Stimulated activated CD4-positive, alpha-beta T cell treated with anti-CD3 and anti-CD28 coated beads, Interleukin-1b, Interleukin-23, amount 100 ng/mL, for 4 hours (primary cell): ENCODE results near the gene YJU2.
"Not testable (repeated sequence)": the region's sequence is repeated elsewhere in the genome, so short reads cannot be mapped to it uniquely, and the experiment has no call there.

ENCODE experiments used
- DNase-seq, 2 donors: peaks; one replicate each; pipeline ENCODE4 v3.0.0-alpha.2; 2020; ENCODE audit warnings: low read depth in 2 of 2

The YJU2 gene

DNA sequence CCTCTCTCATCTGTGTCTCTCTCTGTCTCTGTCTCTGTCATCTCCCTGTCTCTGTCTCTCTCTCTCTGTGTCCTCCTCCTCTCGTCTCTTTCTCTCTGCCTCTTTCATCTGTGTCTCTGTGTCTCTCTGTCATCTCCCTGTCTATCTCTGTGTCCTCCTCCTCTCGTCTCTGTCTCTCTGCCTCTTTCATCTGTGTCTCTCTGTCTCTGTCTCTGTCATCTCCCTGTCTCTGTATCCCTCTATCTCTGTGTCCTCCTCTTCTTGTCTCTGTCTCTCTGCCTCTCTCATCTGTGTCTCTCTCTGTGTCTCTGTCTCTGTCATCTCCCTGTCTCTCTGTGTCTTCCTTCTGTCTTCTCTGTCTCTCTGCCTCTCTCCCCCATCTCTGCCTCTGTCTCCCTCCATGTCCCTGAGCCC, 18.1 kb upstream of the YJU2 start:
- DNase-seq: no peak

DNA sequence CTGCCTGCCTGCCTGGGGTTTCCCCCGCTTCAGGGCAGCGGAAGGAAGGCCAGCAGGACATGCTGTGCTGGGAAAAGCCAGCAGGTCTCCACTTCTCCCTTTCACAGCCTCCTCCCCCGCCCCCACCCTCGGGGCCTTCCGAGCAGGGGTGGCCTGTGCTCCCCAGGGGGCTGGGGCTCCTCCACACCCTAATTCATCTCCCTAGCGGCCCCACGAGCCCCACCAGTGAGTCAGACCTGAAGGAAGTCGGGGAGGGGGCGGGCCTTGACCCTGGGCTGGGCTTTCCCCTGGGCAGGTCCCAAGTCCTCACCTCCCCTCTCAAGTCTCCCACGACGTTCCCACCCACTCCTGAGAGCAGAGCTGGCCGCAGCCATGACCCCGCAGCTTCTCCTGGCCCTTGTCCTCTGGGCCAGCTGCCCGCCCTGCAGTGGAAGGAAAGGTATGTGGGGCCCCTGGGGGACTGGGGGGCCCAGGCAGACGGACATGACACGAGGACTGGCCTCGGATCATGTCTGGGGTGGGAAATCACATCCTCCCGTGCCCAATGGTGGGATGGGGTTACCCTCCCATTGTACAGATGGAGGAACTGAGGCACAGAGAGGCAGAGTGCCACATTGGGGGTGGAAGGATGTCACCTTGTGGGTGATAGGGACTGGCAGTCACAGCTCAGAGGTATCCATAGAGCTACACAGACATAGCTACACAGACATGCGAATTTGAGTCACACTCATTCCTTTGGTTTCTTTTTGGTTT, 17.5 kb upstream of the YJU2 start, which contains the start of gene EBI3:
Gene EBI3, plus strand, starts transcription at position 345 of the 753 bp plus-strand sequence. Its CDS starts 28 bp downstream, at position 373.
- peak in 1 of 2 donors; percentile 60 for DNase-seq

DNA sequence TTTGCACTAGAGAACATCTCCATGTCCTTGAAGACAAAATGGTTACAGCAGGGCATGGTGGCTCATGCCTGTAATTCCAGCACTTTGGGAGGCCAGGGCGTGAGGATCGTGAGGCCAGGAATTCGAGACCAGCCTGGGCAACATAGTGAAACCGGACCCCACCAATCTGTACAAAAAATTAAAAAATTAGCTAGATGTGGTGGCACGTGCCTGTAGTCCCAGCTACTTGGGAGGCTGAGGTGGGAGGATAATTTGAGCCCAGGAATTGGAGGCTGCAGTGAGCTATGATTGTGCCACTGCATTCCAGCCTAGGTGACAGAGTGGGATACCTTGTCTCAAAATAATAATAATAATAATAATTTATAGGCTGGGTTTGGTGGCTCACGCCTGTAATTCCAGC, 16.6 kb upstream of the YJU2 start:
- DNase-seq: not testable (repeated sequence)

DNA sequence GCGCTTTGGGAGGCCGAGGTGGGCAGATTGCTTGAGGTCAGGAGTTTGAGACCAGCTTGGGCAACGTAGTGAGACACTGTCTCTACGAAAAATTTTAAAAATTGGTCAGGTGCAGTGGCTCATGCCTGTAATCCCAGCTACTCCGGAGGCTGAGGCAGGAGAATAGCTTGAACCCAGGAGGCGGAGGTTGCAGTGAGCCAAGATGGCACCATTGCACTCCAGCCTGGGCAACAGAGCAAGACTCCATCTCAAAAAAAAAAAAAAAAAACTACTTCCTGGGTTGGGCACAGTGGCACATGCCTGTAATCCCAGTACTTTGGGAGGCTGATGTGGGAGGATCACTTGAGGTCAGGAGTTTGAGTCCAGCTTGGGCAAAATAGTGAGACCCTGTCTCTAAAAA, 15.4 kb upstream of the YJU2 start:
- DNase-seq: not testable (repeated sequence)

DNA sequence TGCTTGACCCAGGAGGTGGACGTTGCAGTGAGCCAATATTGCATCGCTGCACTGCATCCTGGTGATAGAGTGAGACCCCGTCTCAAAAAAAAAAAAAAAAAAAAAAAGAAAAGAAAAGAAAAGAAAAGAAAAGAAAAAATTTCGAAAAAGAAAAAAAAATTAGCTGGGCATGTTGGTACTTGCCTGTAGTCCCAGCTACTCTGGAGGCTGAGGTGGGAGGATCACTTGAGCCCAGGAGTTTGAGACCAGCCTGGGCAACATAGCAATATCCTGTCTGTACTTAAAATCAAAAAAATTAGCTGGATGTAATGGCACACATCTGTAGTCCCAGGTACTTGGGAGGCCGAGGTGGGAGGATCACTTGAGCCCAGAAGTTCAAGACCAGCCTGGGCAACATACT, 14.7 kb upstream of the YJU2 start:
- DNase-seq: not testable (repeated sequence)

DNA sequence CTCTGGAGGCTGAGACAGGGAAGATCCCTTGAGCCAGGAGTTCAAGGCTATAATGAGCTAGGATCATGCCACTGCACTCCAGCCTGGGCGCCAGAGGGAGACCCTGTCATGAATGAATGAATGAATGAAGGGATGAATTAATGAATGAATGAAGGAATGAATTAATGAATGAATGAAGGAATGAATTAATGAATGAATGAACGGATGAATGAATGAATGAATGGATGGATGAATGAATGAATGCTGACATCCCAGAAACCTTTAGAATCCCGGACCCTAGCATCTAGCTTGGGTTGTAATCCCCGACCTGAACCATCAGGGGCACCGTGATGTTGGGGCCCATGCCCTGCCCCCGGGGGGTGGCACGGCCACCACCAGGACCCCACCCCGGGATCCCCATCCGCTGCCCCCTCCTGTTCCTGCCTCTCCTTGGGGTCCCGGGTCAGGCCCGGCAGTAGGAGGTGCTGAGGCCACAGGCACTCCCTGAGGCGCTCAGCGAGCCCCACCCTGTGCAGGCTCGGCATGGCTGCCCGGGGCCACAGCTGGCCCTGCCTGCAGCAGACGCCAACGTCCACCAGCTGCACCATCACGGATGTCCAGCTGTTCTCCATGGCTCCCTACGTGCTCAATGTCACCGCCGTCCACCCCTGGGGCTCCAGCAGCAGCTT, 14.1 kb upstream of the YJU2 start:
- DNase-seq: no peak

DNA sequence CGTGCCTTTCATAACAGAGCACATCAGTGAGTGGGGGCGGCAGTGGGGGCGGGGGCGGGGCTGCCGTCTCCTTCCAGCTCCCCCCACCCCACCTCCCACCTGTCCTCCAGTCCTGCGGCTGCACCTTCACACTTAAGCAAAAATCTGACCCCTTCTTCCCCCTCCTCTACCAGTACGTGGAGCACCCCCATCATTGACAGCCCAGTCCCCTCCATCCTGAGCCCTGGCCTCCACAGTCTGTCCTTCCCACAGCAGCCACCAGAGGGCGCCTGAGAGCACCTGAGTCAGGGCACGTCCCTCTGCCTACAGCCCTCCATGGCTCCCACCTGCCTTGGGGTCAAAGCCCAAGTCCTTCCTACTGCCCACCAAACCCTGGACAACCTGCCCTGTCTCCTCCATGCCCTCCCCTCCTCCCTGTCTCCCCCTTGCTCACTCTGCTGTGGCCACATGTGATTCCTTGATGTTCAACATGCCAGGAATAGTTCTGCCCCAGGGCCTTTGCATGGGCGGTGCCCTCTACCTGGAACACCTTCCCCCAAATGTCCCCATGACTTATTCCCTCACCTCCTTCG, 13.5 kb upstream of the YJU2 start:
- peak; percentile 67 for DNase-seq

DNA sequence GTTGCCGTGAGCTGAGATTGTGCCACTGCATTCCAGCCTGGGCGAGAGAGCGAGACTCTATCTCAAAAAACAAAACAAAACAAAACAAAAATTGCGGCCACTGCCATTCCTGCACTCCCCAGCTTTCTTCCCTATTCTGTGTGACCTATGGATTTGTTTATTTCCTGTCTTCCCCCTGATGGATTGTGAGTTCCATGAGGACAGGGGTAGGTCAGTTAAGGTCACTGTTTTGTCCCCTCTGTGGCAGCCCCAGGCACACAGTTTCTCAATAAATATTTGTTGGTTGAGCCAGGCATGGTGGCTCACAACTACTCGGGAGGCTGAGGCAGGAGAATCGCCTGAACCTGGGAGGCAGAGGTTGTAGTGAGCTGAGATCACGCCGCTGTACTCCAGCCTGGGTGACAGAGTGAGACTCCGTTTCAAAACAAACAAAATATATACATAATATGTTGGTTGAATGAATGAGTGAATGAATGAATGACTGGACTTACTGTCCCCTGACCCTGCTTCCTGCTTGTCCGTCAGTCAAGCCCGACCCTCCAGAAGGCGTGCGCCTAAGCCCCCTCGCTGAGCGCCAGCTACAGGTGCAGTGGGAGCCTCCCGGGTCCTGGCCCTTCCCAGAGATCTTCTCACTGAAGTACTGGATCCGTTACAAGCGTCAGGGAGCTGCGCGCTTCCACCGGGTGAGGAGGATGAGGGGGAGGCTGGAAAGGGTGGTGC, 12.6 kb upstream of the YJU2 start:
- no peak for DNase-seq

DNA sequence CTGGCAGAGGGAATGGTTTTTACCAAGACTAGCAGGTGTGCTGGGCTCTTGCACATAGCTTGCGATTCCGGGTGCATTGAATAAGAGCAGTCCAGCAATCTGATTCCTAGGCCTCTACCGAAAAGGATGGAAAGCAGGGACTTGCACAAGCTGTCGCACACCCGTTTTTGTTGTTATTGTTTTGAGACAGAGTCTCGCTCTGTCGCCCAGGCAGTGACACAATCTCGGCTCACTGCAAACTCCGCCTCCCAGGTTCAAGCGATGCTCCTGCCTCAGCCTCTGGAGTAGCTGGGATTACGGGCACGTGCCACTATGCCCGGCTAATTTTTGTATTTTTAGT, 12.0 kb upstream of the YJU2 start:
- no peak for DNase-seq

DNA sequence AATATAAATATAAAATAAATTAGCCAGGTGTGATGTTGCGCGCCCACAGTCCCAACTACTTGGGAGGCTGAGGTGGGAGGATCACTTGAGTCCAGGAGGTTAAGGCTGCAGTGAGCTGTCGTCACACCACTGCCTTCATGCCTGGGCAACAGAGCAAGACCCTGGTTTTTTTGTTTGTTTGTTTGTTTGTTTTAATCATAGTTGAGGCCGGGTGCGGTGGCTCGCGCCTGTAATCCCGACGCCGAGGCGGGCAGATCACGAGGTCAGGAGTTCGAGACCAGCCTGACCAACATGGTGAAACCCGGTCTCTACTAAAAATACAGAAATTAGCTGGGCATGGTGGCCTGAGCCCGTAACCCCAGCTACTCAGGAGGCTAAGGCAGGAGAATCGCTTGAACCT, 9.4 kb upstream of the YJU2 start:
- not testable (repeated sequence) for DNase-seq

DNA sequence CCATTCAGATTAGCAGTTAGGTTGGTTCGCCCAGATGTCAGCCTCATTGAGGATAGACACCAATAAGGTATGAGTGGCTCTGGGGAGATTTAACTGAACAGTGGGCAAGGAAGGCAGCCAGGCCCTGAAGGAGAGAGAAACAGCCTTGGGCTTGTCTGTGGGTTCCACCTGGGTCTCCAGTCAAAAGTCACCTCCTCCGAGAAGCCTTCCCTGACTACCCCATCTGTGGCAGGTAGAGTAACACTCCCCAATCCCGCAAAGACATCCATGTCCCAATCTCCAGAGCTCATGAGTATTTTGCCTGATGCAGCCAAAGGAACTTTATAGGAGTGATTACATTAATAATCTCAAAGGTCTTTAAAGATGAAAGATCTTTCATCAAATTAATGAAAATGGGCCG, 8.0 kb upstream of the YJU2 start:
- DNase-seq: no peak

DNA sequence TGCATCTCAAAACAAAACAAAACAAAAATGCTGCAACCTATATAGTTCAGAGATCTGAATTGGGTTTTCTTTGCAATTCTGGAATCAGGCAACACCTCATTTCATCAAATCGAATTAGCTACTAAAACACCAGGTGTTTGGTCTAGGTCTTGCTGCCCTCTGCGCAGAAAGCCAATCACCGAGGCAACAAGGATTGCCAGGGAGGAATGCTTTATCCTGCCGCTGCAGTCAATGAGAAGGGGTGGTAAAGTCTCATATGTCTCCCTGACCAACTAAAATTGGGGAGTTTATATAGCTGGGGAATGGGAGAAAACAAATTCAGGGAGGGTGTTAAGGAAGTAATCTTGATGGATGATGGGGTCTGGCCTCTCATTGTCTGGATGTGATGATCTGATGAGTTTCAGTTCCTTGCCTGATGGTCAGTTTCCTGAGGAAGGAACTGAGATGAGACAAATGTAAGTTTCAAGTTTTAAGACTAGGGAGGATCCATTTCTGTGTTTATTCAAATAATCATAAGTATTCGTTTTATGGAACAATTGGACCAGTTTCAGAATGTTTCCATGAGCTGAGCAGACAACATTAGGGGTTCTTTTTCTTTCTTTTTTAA, 5.0 kb upstream of the YJU2 start:
- DNase-seq: no peak

DNA sequence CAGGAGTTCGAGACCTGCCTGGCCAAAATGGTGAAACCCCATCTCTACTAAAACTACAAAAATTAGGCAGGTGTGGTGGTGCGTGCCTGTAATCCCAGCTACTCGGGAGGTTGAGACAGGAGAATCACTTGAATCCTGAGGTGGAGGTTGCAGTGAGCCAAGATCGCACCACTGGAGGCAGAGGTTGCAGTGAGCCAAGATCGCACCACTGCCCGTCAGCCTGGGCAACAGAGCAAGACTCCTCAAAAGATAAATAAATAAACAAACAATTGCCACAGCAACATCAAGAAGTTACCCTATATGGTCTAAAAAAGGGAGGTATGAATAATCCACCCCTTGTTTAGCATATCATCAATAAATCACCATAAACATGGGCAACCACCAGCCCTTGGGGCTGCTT, 942 bp upstream of the YJU2 start:
- DNase-seq: not testable (repeated sequence)

DNA sequence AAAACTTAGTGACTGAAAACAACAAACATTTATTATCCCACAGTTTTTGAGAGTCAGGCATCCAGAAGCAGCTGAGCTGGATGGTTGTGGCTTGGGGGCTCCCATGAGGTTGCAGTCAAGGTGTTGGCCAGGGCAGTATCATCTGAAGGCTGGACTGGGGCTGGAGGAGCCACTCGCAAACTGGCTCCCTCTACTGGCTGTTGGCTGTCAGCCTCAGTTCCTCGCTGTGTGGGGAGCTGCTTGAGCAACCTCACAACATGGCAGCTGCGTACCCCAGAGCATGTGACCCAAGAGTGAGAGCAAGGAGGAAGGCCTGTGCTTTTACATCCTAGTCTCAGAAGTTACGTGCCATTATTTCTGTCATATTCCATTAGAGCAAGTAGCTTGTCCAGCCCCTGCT, 9.7 kb downstream of the YJU2 start:
- no peak for DNase-seq

DNA sequence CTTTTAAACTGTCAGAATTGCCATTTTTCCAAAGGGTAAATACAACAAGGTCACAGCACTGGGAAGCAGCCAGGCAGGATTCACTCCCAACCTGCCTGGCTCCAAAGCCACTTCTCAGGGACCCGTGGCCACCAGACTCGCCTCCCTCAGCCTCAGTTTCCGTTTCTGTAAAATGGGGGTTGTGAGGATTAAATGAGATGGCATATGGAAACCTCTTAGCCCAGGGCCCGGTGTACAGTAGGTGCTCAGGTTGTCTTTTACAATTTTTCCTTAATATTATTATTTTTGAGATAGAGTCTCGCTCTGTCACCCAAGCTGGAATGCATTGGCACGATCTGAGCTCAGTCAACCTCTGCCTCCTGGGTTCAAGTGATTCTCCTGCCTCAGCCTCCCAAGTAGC, 10.1 kb downstream of the YJU2 start:
- no peak for DNase-seq

DNA sequence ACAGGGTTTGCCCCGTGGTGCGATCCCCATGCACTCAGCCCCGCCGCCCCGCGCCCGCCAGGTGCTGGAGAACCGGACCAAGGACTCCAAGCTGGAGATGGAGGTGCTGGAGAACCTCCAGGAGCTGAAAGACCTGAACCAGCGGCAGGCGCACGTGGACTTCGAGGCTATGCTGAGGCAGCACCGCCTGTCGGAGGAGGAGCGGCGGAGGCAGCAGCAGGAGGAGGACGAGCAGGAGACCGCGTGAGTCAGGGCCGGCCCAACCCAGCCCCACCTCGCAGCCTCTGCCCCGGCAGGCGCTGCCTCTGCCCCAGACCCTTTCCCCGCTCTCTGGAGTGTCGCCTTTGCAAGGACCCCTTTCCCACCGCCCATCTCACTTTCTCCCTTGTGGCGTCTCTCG, 11.3 kb downstream of the YJU2 start:
- no peak for DNase-seq

DNA sequence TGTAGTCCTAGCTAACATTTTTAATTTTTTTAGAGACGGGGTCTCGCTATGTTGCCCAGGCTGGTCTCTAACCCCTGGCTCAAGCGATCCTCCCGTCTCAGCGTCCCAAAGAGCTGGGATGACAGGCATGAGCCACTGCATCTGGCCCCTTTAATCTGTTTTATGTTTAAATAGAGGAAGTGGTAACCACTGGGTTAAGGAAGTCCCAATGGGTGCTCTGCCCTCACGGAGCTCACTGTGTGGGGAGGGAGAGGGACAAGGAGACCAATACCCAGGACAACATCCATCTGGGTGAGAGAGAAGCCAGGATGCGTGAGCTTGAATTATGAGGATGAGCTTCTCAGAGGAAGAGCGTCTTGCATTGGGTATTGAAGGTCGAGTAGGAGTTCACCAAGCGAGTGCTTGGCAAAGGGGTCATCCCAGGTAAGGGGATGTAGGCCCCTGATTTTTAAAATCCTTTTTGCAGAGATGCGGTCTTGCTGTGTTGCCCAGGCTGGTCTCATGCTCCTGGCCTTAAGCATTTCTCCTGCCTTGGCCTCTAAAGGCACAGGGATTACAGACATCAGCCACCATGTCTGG, 13.8 kb downstream of the YJU2 start:
- DNase-seq: no peak

DNA sequence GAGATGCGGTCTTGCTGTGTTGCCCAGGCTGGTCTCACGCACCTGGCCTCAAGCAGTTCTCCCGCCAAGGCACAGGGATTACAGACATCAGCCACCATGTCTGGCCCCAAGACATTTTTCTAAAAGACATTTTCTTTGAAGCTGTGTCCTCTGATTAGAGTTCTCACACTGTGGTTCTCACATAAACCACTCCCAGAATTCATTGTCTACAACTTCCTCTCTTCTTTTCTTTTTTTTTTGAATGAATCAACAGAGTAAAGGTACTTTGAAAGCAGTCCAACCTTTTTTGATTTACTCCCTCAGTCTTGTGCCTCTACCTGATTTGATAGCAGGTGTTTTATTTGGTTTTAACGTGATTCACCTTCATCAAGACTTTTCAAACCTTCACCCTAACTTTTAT, 17.9 kb downstream of the YJU2 start:
- DNase-seq: no peak

DNA sequence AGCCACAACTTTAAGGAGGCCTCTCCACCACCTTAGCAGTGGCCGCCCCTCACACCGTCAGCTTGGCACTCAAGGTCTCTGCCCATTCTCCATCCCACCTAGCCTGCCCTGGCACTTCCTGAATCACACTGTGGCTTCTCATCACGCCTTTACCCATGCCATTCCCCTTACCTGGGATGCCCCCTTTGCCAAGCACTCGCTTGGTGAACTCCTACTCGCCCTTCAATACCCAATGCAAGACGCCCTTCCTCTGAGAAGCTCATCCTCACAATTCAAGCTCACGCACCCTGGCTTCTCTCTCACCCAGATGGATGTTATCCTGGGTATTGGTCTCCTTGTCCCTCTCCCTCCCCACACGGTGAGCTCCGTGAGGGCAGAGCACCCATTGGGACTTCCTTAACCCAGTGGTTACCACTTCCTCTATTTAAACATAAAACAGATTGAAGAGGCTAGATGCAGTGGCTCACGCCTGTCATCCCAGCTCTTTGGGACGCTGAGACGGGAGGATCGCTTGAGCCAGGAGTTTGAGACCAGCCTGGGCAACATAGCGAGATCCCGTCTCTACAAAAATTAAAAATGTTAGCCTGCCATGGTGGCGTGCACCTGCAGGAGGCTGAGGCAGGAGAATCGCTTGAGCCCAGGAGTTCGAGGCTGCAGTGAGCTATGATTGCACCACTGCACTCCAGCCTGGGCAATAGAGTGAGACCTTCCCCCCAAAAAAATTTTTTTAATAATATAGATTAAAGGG, 19.5 kb downstream of the YJU2 start:
- no peak for DNase-seq

DNA sequence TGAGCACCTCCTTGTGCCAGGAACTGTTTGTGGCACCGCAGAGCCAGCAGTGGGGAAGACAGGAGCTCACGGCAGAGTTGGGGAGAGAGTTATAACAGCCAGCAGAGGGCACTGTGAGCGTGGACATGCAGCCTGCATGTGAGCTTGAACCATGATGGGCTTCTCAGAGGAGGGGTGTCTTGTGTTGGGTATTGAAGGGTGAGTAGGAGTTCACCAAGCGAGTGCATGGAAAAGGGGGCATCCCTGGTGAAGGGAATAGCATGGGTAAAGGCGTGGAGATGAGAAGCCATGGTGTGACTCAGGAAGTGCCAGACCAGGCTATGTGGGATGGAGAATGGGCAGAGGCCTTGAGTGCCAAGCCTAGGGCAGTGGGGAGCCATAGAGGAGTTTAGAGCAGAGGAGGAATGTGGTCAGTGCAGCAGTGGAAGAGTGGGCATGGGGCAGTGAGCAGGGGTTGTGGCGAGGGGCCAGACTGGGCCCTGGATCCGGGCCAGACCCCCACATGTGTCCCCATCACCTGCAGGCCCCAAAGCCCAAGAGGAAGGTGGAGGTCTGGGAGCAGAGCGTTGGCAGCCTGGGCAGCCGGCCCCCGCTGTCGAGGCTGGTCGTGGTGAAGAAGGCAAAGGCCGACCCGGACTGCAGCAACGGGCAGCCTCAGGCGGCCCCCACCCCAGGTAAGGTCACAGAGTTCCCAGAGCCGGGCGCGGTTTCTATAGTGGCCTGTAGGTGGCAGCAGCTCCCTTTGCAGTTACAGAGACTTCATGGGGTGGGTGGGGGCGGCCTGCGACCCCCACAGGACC, 20.4 kb downstream of the YJU2 start:
- peak; percentile 52 to 59 for DNase-seq
